ENCODE results near the gene NAT14.

NAT14 gene

DNA sequence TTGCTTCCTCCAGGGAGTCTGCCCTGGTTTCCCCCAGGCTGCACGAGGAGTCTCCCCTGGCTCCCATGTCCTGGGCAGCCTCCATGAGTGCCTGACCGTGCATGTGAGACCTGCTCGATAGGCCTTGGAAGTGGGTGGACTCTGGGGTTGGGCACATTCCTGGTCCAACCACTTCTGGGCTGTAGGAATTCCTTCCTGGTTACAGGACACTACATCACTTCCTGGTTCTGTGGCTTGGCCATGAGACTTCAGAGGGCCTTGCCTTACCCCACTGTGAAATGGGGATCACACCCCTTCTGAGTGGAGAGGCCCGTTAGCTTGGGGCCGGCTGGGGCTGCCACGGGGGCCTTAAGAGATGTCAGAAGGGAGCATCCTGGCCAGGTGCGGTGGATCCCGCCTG lies 12.5 kb upstream of the NAT14 start:
- DNase-seq = no peak

DNA sequence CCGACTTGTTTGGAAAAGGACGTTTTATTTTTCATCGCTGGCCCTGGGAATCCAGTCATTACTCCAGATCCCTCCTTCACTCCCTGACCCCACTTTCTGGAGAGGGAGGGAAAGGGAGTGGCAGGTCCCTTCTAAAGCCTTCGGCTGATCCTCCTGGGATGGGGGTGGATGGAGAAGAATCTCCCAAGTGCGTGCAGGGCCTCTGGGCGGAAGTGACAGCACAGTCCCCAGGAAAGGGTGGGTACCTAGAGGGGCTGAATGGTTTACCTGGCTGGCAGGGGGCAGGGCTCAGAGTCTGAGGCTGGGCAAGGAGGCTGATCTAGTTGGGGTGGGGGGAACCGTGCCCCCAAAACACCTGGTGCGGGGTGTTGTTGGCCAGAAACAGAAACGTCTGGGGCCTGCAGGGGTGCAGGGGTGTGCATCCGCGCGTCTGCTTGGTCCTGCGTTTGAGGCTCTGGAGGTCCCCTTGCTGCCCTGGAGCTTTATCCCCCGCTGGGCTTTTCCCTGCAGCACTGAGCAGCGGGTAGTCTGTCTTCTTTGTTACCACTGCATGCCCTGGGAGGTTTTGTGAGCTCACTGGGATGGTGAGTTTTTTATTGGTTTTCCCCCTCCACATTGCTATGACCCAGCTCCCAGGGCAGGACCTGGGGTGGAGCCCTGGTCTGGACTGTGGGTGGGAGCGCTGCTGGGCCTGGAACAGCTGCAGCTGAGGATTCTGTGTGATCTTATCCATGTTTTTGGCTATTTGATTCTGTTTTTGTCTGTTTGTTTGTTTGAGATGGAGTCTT lies 11.6 kb upstream of the NAT14 start:
- DNase-seq = no peak

DNA sequence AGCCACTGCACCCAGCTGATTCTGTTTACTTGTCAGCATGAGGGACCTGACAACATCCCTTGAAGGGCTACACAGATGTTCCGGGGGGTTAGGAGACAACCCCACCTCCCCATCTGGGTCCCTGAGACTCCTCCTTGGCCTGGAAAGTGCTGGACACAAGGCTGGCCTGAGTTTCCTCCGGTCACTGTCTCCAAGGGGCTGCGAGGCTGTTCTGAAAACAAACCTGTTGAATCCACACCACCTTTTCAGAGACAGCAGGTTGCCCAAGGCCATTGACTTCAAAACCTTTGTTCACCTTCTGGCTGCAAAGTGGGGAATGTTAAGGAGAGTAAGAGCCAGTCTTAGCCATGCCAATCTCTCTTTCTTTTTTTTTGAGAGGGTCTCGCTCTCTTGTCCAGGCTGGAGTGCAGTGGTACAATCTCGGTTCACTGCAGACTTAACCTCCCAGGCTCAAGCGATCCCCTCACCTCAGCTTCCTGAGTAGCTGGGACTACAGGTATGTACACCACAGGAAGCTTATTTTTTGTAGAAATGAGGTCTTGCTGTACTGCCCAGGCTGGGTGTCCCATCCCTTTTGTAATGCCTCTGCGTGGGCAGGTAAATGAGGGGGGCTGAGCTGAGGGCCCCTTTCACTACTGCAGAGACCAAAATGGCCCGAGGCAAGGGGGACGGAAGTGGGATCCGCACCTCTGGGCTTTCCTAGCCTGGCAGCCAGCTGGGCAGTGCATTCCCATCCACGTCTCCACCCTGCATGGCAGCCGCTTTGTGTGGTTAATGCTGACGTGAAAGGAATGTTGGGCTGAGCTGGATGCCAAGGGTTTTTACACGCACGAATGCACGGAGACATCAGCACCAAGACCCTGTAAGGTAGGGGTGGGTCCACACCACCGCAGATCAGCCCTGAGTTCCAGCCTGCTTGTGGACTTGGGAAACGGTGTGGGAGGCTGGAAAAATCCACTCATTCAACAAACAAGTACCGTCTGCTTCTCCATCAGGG lies 10.4 kb upstream of the NAT14 start:
- DNase-seq = no peak

DNA sequence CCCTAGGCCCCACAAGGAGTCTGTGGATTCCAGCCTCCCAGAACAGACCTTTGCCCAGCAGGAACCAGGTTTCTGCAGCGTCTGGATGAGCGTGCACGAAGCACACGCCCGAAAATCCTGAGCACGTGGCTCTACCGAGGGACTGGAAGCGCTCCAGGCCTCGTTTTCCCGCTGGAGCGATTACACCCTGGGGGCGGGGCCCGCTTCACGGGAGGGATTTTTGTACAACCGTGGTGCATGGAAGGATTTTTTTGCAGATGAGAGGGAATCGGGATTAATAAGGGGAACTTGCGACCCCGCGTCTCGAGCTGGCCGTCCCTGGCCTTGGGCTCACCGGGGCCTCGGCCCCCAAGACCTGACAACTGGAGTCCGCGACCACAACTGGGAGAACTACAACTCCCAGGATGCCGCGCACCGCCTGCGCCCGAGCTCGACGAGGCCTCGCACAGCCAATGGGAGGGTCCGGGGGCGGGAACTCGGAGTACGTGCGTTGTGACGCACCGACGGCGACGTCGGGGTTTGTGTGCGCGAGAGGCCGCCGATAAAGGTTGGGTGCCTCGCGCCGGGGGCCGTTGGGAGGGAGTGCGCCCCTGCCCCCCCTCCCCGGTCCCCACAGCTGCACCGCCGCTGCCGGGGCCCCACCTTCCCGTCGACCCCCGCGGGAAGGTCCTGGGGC lies 8.8 kb upstream of the NAT14 start, which contains the start of gene ZNF628:
ZNF628 (plus strand) TSS at position 518 of the 676 bp plus-strand sequence. CDS start 3,294 bp downstream, outside the sequence.
- DNase-seq = peak; percentile 97

DNA sequence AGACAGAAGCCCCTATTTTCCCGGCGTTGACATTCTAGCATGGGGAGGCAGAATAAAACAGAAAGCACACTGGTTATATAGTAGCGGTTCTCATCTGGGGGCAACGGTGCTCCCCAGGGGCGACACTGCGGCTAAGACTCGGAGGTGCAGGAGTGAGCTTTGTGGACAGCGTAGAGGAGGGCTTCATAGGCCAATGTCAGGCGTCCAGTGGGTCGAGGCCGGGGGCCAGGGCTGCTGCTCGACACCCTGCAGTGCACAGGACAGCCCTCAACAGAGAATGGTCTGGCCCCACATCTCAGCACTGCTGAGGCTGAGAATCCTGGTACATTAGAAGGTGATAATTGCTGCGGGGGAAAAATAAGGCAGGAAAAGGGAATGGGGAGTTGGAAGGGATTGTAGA lies 7.1 kb upstream of the NAT14 start:
- no peak for DNase-seq

DNA sequence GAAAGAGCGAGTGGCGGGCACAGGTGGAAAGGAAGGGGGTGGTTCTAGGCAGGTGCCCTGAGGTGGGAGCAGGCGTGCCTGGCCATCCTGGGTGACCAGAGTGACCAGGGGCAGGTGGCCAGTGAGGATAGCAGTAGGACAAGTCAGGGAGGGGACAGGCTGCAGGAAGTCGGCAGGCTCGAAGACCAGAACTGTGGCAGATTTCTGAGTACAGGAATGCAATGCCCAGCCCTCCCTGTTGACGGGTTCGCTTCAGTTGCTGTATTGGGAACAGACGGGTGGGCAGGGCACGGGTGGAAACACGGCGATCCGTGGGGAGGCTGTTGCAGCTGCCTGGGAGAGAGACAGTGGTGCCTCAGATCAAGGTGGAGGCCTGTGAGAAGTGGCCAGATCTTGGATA lies 6.6 kb upstream of the NAT14 start:
- DNase-seq = no peak

DNA sequence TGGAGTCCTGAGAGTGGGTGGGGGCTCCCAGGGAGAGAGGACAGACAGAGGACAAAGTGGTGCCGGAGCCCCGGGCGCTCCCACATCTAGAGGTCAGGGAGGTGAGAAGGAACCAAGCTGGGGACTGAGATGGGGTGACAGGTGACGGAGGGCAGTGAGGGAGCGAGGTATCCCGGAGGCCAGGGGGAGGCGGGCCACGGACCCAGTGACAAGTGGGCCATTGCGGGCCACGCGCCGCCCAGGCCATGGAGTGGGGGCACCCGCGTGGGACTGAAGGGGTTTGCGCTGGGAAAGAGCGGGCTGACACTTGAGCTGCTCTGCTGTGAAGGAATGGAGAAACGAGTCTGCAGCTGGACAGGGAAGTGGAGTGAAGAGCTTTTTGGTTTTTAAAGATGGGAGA lies 5.9 kb upstream of the NAT14 start:
- DNase-seq = no peak

DNA sequence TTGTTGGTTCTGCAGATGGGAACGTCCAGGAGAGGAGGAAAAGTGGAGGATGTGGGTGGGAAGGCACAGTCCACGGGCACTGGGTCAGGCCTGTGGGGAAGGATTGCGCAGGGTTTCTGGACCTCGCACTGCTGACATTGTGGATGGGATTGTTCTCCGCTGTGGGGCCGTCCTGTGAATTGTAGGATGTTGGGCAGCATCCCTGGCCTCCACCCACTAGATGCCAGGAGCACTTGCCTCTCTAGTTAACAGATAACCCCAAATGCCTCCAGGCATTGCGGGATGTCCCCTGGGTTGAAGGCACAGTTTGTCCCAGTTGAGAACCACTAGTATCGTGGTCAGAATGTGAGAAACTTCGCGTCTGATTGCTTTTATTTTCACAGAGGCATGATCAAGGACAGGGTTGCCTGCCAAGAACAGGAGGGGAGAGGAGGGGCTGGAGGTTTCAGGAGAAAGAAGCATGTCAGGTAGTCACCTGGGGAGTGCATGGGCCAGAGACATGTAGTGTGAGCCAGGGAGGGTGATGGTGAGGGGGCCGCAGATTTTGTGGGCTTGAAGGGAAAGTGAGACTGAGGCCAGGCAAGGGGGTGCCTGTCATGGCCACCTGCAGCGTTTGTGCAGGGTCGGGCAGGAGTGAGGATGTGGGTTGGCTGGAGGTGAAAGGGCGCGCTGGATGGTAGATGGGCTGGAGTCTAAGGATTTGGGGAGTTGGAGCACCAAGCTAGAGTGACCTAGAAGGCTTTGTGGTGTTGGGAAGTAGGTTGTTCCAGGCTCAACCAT lies 5.3 kb upstream of the NAT14 start:
- no peak for DNase-seq

DNA sequence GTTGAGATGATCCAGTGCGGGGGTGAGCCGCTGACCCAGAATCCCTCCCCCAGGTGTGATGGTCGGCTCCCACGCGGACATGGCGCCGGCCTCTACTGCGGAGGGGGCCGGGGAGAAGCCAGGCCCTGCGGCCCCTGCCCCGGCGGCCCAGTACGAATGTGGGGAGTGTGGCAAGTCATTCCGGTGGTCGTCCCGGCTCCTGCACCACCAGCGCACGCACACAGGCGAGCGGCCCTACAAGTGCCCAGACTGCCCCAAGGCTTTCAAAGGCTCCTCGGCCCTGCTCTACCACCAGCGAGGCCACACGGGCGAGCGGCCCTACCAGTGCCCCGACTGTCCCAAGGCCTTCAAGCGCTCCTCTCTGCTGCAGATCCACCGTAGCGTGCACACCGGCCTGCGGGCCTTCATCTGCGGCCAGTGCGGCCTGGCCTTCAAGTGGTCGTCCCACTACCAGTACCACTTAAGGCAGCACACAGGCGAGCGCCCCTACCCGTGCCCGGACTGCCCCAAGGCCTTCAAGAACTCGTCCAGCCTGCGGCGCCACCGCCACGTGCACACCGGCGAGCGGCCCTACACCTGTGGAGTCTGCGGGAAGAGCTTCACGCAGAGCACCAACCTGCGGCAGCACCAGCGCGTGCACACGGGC lies 3.7 kb upstream of the NAT14 start:
- DNase-seq = no peak

DNA sequence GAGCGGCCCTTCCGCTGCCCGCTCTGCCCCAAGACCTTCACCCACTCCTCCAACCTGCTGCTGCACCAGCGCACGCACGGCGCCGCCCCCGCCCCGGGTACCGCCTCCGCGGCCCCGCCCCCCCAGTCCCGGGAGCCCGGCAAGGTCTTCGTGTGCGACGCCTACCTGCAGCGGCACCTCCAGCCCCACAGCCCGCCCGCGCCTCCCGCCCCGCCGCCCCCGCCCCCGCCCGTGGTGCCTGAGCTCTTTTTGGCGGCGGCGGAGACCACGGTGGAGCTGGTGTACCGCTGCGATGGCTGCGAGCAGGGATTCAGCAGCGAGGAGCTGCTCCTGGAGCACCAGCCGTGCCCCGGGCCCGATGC lies 3.2 kb upstream of the NAT14 start:
- DNase-seq = no peak

DNA sequence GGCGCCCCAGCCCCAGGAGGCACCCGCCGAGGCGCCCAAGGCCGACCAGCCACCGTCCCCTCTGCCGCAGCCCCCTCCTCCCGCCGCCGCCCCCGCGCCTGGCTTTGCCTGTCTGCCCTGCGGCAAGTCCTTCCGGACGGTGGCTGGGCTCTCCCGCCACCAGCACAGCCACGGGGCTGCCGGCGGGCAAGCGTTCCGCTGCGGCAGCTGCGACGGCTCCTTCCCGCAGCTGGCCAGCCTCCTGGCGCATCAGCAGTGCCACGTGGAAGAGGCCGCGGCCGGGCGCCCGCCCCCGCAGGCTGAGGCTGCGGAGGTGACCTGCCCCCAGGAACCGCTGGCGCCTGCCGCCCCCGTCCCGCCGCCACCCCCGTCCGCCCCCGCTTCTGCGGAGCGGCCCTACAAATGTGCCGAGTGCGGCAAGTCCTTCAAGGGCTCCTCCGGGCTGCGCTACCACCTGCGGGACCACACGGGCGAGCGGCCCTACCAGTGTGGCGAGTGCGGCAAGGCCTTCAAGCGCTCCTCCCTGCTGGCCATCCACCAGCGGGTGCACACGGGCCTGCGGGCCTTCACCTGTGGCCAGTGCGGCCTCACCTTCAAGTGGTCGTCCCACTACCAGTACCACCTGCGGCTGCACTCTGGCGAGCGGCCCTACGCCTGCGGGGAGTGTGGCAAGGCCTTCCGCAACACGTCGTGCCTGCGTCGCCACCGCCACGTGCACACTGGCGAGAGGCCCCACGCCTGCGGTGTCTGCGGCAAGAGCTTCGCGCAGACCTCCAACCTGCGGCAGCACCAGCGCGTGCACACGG lies 2.6 kb upstream of the NAT14 start:
- no peak for DNase-seq

DNA sequence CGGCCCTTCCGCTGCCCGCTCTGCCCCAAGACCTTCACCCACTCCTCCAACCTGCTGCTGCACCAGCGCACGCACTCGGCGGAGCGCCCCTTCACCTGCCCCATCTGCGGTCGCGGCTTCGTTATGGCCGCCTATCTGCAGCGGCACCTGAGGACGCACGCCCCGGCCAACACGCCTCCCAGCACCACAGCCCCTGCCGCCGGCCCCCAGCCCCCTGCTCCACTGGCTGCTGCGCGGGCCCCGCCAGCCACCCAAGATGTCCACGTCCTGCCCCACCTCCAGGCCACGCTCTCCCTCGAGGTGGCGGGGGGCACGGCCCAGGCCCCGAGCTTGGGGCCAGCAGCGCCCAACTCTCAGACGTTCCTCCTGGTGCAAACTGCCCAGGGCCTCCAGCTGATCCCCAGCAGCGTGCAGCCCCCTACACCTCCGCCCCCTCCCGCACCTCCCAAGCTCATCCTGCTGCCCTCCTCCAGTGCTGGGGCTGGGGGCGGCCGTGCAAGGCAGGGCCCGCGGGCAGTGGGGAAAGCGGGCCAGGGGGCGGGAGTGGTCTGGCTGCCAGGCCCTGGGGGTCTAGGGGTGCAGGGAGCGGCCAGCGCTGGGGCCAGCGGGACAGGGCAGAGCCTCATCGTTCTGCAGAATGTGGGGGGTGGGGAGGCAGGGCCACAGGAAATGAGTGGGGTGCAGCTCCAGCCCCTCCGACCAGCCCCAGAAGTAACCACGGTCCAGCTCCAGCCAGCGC lies 1.9 kb upstream of the NAT14 start:
- no peak for DNase-seq

DNA sequence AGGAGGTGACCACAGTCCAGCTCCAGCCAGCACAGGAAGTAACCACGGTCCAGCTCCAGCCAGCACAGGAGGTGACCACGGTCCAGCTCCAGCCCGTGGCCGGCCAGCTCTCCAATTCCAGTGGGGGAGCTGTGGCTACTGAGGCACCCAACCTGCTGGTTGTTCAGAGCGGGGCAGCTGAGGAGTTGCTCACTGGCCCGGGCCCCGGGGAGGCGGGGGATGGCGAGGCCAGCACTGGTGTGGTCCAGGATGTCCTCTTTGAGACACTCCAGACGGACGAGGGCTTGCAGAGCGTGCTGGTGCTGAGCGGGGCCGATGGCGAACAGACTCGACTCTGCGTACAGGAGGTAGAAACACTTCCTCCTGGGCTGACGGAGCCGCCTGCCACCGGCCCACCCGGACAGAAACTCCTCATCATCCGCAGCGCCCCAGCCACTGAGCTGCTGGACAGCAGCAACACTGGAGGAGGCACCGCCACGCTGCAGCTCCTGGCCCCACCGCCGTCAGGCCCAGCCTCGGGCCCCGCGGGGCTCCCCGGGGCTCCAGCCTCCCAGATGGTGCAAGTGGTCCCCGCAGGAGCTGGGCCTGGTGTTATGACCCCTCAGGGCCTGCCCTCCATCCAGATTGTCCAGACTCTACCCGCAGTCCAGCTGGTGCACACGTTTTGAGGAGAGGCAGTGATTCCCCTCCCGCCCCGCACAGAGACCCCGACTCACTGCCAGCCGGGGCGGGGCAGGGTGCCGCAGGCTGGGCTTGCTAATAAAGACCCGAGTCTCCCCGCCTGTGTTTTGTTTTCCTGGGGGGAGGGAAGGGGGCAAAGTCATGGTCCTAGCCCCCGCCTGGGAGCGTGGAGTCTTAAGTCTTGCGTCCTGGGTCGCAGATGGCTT lies 1.0 kb upstream of the NAT14 start:
- no peak for DNase-seq

DNA sequence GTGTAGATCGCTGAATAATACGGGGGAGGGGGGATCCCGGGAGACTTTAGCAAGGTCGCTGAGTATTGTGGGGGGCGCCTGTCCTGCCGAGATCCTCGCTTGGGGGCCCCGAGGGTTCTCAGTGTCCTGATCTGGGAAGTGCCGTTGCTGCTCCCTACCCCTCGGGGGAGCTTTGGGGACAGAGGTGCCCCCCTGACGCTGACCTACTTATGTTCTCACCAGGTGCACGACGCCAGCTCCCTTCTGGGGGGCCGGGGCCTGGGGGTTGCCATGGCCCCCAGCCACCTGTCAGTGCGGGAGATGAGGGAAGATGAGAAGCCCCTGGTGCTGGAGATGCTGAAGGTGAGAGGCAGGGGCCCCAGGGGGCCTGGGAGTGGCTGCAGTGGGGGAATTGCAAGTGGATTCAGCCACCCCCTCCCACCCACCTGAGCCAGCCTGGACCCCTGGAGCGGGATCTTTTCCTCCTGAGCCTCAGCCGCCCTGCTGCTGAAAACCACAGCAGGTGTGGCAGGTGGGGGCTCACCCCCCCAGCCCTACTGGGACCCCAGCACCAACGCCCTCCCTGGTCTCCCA lies 537 bp downstream of the NAT14 start:
- no peak for DNase-seq

DNA sequence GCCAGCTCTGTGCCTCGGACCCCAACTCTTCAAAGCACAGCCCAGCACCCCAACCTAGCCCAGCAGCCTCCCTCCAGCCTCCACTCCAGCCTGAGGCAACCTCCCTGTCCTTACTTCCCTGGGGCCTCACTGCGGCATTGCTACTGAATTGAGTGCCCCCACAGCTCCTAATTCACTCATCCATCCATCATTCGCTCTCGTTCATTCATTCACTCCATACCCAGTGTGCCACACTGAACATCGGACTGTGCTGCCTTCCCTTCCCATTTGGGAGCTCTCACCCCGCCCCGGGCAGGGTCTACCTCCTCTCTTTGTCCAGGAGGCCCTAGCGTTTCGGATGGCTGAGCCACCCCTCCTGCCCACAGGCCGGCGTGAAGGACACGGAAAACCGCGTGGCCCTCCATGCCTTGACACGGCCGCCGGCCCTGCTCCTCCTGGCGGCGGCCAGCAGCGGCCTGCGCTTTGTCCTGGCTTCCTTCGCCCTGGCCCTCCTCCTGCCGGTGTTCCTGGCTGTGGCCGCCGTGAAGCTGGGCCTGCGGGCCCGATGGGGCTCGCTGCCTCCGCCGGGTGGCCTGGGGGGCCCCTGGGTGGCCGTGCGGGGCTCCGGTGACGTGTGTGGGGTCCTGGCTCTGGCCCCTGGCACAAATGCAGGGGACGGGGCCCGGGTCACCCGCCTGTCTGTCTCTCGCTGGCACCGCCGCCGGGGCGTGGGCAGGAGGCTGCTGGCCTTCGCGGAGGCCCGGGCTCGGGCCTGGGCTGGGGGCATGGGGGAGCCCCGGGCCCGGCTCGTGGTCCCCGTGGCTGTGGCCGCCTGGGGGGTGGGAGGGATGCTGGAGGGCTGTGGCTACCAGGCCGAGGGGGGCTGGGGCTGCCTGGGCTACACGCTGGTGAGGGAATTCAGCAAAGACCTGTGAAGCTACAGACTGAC lies 1.3 kb downstream of the NAT14 start:
- no peak for DNase-seq

DNA sequence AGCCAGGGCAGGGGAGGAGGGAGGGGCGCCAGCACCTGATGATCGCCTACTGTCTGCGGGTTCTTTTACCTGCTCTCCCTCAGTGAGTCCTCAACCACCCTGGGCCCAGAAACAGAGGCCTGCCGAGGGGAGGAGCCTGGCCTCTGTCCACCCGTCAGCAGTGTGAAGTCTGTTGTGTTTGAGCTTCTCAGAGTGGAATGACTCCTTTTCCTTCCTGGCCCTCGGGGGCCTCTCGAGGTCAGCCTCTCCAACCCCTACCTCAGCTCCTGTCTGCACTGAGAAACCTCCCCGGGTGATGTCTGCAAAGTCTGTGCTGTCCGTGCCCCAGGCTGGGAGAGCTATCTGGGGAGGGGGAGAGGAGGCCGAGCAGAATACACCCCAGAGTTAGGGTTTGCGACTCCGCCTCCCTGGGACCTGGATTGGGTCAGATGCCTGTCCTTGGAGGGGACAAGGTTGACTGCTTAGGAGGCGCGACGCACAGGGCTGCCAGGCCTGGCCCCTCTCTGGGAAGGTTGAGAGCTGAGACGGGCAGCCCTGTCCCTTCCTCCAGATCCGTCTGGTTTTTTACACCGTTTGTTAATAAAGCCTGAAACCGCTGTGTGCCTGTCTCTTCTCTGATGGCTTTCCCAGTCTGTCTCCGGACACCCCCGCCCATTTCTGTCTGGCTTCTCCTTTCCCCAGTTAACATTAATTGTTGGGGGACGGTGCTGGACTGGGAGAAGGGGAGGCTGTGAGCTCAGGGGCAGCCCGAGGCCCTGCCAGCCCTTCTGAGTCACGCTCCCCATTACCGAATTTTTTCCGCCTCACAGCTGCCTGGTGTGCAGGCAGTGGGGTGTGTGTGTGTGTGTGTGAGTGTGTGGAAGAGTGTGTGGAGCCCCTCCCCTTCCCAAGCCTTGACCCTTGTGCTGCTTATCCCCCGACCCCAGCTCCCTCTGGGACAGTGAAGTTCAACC lies 2.3 kb downstream of the NAT14 start:
- DNase-seq = peak; percentile 48
